OCI-LY1 (cell line): ENCODE measurements around the gene SGPL1.

Experiments
- H2AFZ ChIP-seq: fragments of 200-600 bp; sonication (generic), shearing (Covaris generic); 2 replicates; pipeline ENCODE4 v1.6.0; 2014; ENCODE audit warnings: antibody characterized with exemption, mild to moderate bottlenecking, low read length
- H3F3A ChIP-seq: fragments of 200-600 bp; sonication (generic), shearing (Covaris generic); 2 replicates; pipeline ENCODE4 v1.6.0; 2014; ENCODE audit warnings: mild to moderate bottlenecking, antibody characterized with exemption, low read length, moderate library complexity; ENCODE audit not compliant: insufficient read depth
- H3K27ac ChIP-seq: fragments of 200-600 bp; sonication (generic); 2 replicates; pipeline ENCODE4 v1.5.1; 2014; ENCODE audit warnings: low read length, mixed run types, mild to moderate bottlenecking, low read depth; ENCODE audit not compliant: poor library complexity, severe bottlenecking
- H3K27me3 ChIP-seq: fragments of 200-600 bp; sonication (generic); 2 replicates; pipeline ENCODE4 v1.6.0; 2014; ENCODE audit warnings: antibody characterized with exemption, mild to moderate bottlenecking, low read length, moderate library complexity; ENCODE audit not compliant: insufficient read depth
- H3K36me3 ChIP-seq: fragments of 200-600 bp; sonication (generic); 2 replicates; pipeline ENCODE4 v1.6.1; 2014; ENCODE audit warnings: mild to moderate bottlenecking, antibody characterized with exemption, low read length, moderate library complexity, mixed read lengths; ENCODE audit not compliant: insufficient read depth
- H3K4me1 ChIP-seq: fragments of 200-600 bp; sonication (generic); 2 replicates; pipeline ENCODE4 v1.5.1; 2014; ENCODE audit warnings: mild to moderate bottlenecking, low read length, moderate library complexity; ENCODE audit not compliant: insufficient read depth, severe bottlenecking
- H3K4me2 ChIP-seq: fragments of 200-600 bp; sonication (generic), shearing (Covaris generic); 2 replicates; pipeline ENCODE4 v1.6.1; 2014; ENCODE audit warnings: low read length
- H3K4me3 ChIP-seq: fragments of 200-600 bp; sonication (generic); 2 replicates; pipeline ENCODE4 v1.5.1; 2014; ENCODE audit warnings: low read length, low read depth, mild to moderate bottlenecking, mixed read lengths; ENCODE audit not compliant: poor library complexity, severe bottlenecking
- H3K79me2 ChIP-seq: fragments of 200-600 bp; shearing (Covaris generic); 2 replicates; pipeline ENCODE4 v1.6.1; 2016; ENCODE audit warnings: mixed run types, low read length, mixed read lengths; ENCODE audit not compliant: insufficient read depth
- H3K9ac ChIP-seq: fragments of 200-600 bp; sonication (generic), shearing (Covaris generic); 2 replicates; pipeline ENCODE4 v1.6.1; 2014; ENCODE audit warnings: mild to moderate bottlenecking, low read length, mixed read lengths
- H3K9me2 ChIP-seq: fragments of 200-600 bp; sonication (generic), shearing (Covaris generic); 2 replicates; pipeline ENCODE4 v1.6.1; 2014; ENCODE audit warnings: low read depth, mild to moderate bottlenecking, low read length, mixed read lengths
- H3K9me3 ChIP-seq: fragments of 200-600 bp; shearing (Covaris generic); 2 replicates; pipeline ENCODE4 v1.6.1; 2014; ENCODE audit warnings: low read length, mixed read lengths
- H4K20me1 ChIP-seq: fragments of 200-600 bp; sonication (generic), shearing (Covaris generic); 2 replicates; pipeline ENCODE4 v1.6.0; 2016; ENCODE audit warnings: mild to moderate bottlenecking, low read length; ENCODE audit not compliant: insufficient read depth
- CTCF ChIP-seq: fragments of 200-600 bp; sonication (generic), shearing (Covaris generic); IDR thresholded peaks from 2 replicates; pipeline ENCODE4 v1.5.1; 2017; ENCODE audit warnings: mild to moderate bottlenecking, antibody characterized with exemption, low read length, moderate library complexity, mixed read lengths
- EZH2 ChIP-seq: fragments of 200-600 bp; sonication (generic), shearing (Covaris generic); IDR thresholded peaks from 2 replicates; pipeline ENCODE4 v1.8.0; 2017; ENCODE audit warnings: borderline replicate concordance, mixed run types, mild to moderate bottlenecking, antibody characterized with exemption, low read length, moderate library complexity, mixed read lengths

Gene SGPL1

DNA sequence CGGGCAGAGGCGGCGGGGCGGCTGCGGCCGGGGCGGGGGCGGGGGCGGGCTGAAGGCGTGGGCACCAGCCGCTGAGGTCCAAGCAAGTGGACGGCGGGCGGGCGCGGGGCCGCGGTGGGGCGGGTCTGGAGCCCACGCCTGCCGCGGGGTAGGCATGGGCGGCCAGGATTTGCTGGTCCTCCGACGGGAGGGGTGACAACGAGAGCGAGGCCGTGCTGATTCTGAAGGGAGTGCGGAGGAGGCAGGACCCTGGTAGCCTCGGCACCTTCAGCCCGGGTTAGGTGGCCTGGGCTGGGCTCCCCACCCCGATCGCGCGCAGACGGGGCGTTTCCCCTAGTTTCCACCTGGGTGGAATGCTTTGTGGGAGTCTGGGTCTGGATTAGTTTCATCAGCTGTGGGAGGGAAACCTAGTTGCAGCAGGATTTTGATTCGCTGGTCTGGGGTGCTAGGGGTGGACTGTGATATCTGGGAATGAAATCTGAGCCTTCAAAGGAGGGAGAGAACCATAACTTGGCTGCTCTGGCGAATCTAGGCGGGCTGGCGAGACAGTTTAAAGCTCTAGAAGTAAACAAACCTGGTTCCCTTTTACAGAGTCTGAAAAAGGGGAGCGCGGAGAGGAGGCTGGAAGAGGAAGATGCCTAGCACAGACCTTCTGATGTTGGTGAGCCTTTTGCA lies 609 bp downstream of the SGPL1 start:
- Histone ChIP-seq H3K9me2 (no peaks in the 10 kb centered on the region), H3K79me2 (no peaks in the 10 kb centered on the region), H3K4me3 (peak overlapping the region; percentile 84), H3K36me3 (no peaks in the 10 kb centered on the region), H4K20me1 (no peaks in the 10 kb centered on the region), H3F3A (no peaks in the 10 kb centered on the region), H3K9ac (peak overlapping the region; percentile 76), H2AFZ (no peak overlapping the region), H3K4me2 (peak overlapping the region; percentile 95), H3K9me3 (no peaks in the 10 kb centered on the region), H3K4me1 (peaks cover 12% of the 10 kb centered on the region), H3K27ac (no peak overlapping the region), H3K27me3 (no peaks in the 10 kb centered on the region)
- TF ChIP-seq CTCF (no peak), EZH2 (no peak)

DNA sequence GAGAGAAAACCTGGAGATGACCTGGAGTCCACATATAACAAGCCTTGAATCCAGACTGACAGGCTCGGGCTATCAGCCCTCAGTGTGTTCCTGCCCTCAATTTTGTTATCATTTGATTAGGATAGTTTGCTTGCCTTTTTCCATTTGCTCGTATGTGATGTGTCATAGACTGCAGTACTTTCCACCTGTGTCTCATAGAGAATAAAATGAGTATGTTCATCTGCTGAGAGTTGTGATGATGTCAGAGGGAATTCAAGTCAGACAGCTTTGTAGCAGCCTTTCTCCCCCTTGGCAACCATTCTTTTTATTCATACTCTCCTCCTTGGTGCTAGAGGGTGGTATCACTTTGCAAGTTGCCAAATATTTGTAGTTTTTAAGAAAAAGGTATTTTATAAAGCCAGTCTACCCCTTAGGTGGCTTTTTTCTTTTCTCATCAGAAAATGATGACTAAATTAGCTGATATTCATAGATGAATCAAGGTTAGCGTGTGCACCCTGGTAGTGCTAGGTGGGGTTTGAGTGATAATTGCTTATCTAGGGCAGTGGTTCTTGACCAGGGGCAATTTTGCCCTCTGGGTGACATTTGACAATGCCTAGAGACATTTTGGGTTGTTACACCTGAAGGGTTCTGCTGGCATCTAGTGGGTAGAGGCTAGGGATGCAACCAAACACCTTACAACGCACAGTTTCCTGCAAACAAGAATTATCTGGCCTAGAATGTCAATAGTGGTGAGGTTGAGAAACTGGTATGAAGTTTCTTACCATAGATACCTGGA lies 5.4 kb downstream of the SGPL1 start:
- Histone ChIP-seq H3K36me3 (no peaks in the 10 kb centered on the region), H3K27me3 (no peaks in the 10 kb centered on the region), H3K4me3 (no peak overlapping the region), H4K20me1 (no peaks in the 10 kb centered on the region), H3K79me2 (no peaks in the 10 kb centered on the region), H3K27ac (no peak overlapping the region), H2AFZ (no peak overlapping the region), H3K9me3 (no peaks in the 10 kb centered on the region), H3K4me1 (peaks cover 8% of the 10 kb centered on the region), H3K9ac (no peak overlapping the region), H3K9me2 (no peaks in the 10 kb centered on the region), H3F3A (no peaks in the 10 kb centered on the region), H3K4me2 (no peak overlapping the region)
- TF ChIP-seq EZH2 (no peak), CTCF (peak; percentile 22; the same call in 1 of the 2 replicates)

- no peak overlapping the region for H2AFZ ChIP-seq
- H3K9me2 ChIP-seq, result no peaks in the 10 kb centered on the region
- H3F3A ChIP-seq, result no peaks in the 10 kb centered on the region
- H3K27me3 ChIP-seq, result no peaks in the 10 kb centered on the region
- H3K4me2 ChIP-seq, result no peak overlapping the region
- H3K4me3 ChIP-seq, result no peak overlapping the region
- no peaks in the 10 kb centered on the region for H3K36me3 ChIP-seq
- no peaks in the 10 kb centered on the region for H4K20me1 ChIP-seq
- H3K27ac ChIP-seq, result no peak overlapping the region
- H3K9ac ChIP-seq, result no peak overlapping the region
- no peaks in the 10 kb centered on the region for H3K79me2 ChIP-seq
- no peak for TF ChIP-seq CTCF
- TF ChIP-seq EZH2, result no peak
- no peaks in the 10 kb centered on the region for H3K4me1 ChIP-seq
- H3K9me3 ChIP-seq, result no peaks in the 10 kb centered on the region
Observed at GRCh38 chr10:70822076-70822820, 6.5 kb downstream of the SGPL1 start.
